ENCODE results near the gene PTGS1. TPM values are rescaled to one million over a fixed set of nuclear protein-coding genes. Genes with fewer than 3 reads are reported as not detected.

Gene PTGS1
- total RNA-seq, 1 donor from 2014 or later, result 2.2 TPM

DNA sequence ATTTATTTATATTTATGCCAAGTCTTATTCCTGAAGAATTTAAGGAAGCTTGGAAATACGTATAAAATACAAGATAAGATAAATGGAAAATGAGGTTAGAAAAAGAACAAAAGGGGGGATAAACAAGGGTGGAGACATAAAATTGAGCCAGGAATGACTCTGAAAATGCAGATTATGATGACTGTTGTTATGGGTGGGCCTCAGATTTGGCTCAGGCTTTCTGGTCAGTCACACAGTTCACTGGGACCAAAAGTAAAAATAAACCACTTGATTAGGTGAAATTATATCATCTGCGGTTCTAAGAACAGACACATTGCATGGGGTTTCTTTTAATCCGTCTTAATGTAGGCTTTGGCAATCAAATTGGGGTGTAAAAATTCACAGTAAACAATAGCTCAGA, 55.9 kb downstream of the PTGS1 start:
- H3K9me3 Mint-ChIP-seq, result peaks cover 3% of the 10 kb centered on the region
- no peaks in the 10 kb centered on the region for H3K27me3 ChIP-seq
- TF ChIP-seq EZH2phosphoT487 (IDR thresholded peaks at IDR 0.05) (no peak), EZH2 (IDR thresholded peaks at IDR 0.05) (no peak)
- TF ChIP-seq, protein P1, sequence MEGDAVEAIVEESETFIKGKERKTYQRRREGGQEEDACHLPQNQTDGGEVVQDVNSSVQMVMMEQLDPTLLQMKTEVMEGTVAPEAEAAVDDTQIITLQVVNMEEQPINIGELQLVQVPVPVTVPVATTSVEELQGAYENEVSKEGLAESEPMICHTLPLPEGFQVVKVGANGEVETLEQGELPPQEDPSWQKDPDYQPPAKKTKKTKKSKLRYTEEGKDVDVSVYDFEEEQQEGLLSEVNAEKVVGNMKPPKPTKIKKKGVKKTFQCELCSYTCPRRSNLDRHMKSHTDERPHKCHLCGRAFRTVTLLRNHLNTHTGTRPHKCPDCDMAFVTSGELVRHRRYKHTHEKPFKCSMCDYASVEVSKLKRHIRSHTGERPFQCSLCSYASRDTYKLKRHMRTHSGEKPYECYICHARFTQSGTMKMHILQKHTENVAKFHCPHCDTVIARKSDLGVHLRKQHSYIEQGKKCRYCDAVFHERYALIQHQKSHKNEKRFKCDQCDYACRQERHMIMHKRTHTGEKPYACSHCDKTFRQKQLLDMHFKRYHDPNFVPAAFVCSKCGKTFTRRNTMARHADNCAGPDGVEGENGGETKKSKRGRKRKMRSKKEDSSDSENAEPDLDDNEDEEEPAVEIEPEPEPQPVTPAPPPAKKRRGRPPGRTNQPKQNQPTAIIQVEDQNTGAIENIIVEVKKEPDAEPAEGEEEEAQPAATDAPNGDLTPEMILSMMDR (IDR thresholded peaks at IDR 0.05), result no peak
- no peaks in the 10 kb centered on the region for H4K20me1 ChIP-seq (ENCODE audit: low read depth)
- DNase-seq (ENCODE audit: low spot score), result no peak
- no peaks in the 10 kb centered on the region for H3F3A ChIP-seq (ENCODE audit: low read depth)
- H3K9ac ChIP-seq, result no peak overlapping the region
- no peak overlapping the region for H3K27ac Mint-ChIP-seq
- no peak overlapping the region for H3K4me2 ChIP-seq
- H3K27ac ChIP-seq, result no peak overlapping the region
- no peaks in the 10 kb centered on the region for H3K36me3 ChIP-seq
- no peaks in the 10 kb centered on the region for H3K4me1 ChIP-seq
- no peak overlapping the region for H2AFZ ChIP-seq (replicated peaks)
- H3K79me2 ChIP-seq (ENCODE audit: low read depth), result no peaks in the 10 kb centered on the region
- no peaks in the 10 kb centered on the region for H3K36me3 Mint-ChIP-seq
- H3K27me3 Mint-ChIP-seq (ENCODE audit: insufficient read depth, low read depth), result peaks cover 10% of the 10 kb centered on the region
- no peak overlapping the region for H3K4me3 Mint-ChIP-seq
- H3K9me3 ChIP-seq (ENCODE audit: low read depth), result no peaks in the 10 kb centered on the region
- no peaks in the 10 kb centered on the region for H3K4me1 Mint-ChIP-seq
- H3K4me3 ChIP-seq, result no peak overlapping the region

DNA sequence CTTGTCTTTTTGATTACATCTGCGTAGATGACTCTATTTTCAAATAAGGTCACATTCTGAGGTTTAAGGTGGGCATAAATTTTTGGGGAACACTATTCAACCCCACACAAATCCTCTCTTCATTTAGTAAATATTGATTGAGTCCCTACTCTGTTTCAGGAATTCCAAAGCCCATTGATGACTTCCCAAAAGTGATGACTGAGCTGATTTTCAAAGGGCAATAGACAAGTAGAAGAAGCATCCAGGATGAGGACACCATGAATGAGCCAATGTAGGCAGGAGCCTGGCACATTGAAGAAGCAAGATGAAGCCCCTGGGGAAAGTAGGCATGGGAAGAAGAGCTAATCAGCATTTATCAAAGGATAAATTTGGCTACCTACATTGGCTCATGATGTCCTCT, 71.7 kb downstream of the PTGS1 start:
- peaks cover 30% of the 10 kb centered on the region for H3K27me3 Mint-ChIP-seq (ENCODE audit: insufficient read depth, low read depth)
- TF ChIP-seq, protein P1 (IDR thresholded peaks at IDR 0.05), result no peak
- TF ChIP-seq EZH2 (IDR thresholded peaks at IDR 0.05), result no peak
- no peak for TF ChIP-seq EZH2phosphoT487 (IDR thresholded peaks at IDR 0.05)
- Histone ChIP-seq H3F3A (ENCODE audit: low read depth) (no peaks in the 10 kb centered on the region), H3K9ac (no peak overlapping the region), H3K27me3 (no peaks in the 10 kb centered on the region), H3K9me3 (ENCODE audit: low read depth) (no peaks in the 10 kb centered on the region), H3K36me3 (no peaks in the 10 kb centered on the region), H3K4me2 (no peak overlapping the region), H3K4me3 (no peak overlapping the region), H2AFZ (replicated peaks) (no peak overlapping the region), H3K27ac (no peak overlapping the region), H4K20me1 (ENCODE audit: low read depth) (no peaks in the 10 kb centered on the region), H3K4me1 (no peaks in the 10 kb centered on the region), H3K79me2 (ENCODE audit: low read depth) (no peaks in the 10 kb centered on the region)
- H3K9me3 Mint-ChIP-seq, result peaks cover 3% of the 10 kb centered on the region
- H3K27ac Mint-ChIP-seq, result no peak overlapping the region
- H3K4me3 Mint-ChIP-seq, result no peak overlapping the region
- no peaks in the 10 kb centered on the region for H3K4me1 Mint-ChIP-seq
- no peak for DNase-seq (ENCODE audit: low spot score)
- no peaks in the 10 kb centered on the region for H3K36me3 Mint-ChIP-seq

DNA sequence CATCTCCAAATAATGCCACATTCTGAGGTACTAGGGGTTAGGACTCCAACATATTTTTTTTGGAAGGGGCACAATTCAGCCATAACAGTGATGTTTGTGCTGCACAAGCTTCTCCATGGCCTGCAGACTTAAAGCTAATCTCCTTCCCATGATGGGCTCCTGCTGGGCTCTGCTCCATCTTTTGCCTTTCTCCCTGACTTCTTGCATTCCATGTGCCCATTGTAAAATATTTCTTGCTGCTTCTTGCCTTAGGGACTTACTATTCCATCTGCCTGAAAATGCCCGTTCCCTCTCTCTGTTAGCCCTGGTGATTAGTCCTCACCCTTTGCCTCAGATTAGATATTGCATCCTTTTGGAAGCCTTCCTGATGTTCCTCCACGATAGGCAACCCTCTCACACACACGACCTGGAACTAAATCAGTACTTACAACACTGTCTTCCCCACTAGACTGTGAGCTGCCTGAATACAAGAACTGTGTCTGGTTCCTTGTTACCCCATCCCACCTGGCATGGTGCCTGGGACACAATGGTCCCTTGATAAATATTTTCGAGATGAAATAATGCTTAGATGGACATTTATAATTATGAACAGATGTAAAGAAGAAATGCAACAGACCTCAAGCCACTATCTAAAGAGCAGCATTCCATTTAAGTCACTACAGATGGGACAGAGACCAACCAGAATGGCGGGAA, 73.4 kb downstream of the PTGS1 start:
- Mint-ChIP-seq H3K27ac (no peak overlapping the region), H3K27me3 (ENCODE audit: insufficient read depth, low read depth) (peaks cover 30% of the 10 kb centered on the region), H3K9me3 (peaks cover 5% of the 10 kb centered on the region), H3K36me3 (no peaks in the 10 kb centered on the region), H3K4me3 (no peak overlapping the region), H3K4me1 (no peaks in the 10 kb centered on the region)
- no peak overlapping the region for H3K4me2 ChIP-seq
- no peaks in the 10 kb centered on the region for H3K27me3 ChIP-seq
- no peak overlapping the region for H2AFZ ChIP-seq (replicated peaks)
- no peak overlapping the region for H3K9ac ChIP-seq
- TF ChIP-seq EZH2phosphoT487 (IDR thresholded peaks at IDR 0.05) (no peak), EZH2 (IDR thresholded peaks at IDR 0.05) (no peak)
- TF ChIP-seq, protein P1 (IDR thresholded peaks at IDR 0.05), result no peak
- no peaks in the 10 kb centered on the region for H3K36me3 ChIP-seq
- H3K9me3 ChIP-seq (ENCODE audit: low read depth), result no peaks in the 10 kb centered on the region
- H3K79me2 ChIP-seq (ENCODE audit: low read depth), result no peaks in the 10 kb centered on the region
- no peak overlapping the region for H3K27ac ChIP-seq
- H4K20me1 ChIP-seq (ENCODE audit: low read depth), result no peaks in the 10 kb centered on the region
- no peaks in the 10 kb centered on the region for H3K4me1 ChIP-seq
- no peak for DNase-seq (ENCODE audit: low spot score)
- no peaks in the 10 kb centered on the region for H3F3A ChIP-seq (ENCODE audit: low read depth)
- H3K4me3 ChIP-seq, result no peak overlapping the region

Small RNA genes lying within 50 kb of the gene (small RNA-seq; reads per million reads assigned to genes)
- not detected for gene AL162424.1

Other genes starting within 250 kb of the PTGS1 start
- gene NDUFA8, start 211.2 kb upstream of the PTGS1 start, total RNA-seq (ENCODE audit: low replicate concordance), result 33.6 and 49.6 TPM in 2 replicates
- gene MORN5, start 211.1 kb upstream of the PTGS1 start, total RNA-seq (ENCODE audit: low replicate concordance), result 1.7 and 3.7 TPM in 2 replicates
- gene LHX6, start 142.1 kb upstream of the PTGS1 start, total RNA-seq (ENCODE audit: low replicate concordance), result 0.93 TPM in 1 of 2 replicates, not detected in the other
- gene RBM18, start 106.2 kb upstream of the PTGS1 start, total RNA-seq (ENCODE audit: low replicate concordance), result 8.4 and 12.9 TPM in 2 replicates
- gene MRRF, start 106.1 kb upstream of the PTGS1 start, total RNA-seq (ENCODE audit: low replicate concordance), result 22.1 and 44.4 TPM in 2 replicates
- gene OR1J1, start 106.9 kb downstream of the PTGS1 start, total RNA-seq (ENCODE audit: low replicate concordance), result not detected in 2 replicates
- not detected in 2 replicates for gene OR1J2, start 139.8 kb downstream of the PTGS1 start, total RNA-seq (ENCODE audit: low replicate concordance)
- not detected in 2 replicates for gene OR1J4, start 148.1 kb downstream of the PTGS1 start, total RNA-seq (ENCODE audit: low replicate concordance)
- gene OR1N1, start 156.3 kb downstream of the PTGS1 start, total RNA-seq (ENCODE audit: low replicate concordance), result not detected in 2 replicates
- not detected in 2 replicates for gene OR1N2, start 182.1 kb downstream of the PTGS1 start, total RNA-seq (ENCODE audit: low replicate concordance)
- not detected in 2 replicates for gene OR1L8, start 212.4 kb downstream of the PTGS1 start, total RNA-seq (ENCODE audit: low replicate concordance)
- gene OR1Q1, start 243.7 kb downstream of the PTGS1 start, total RNA-seq (ENCODE audit: low replicate concordance), result not detected in 2 replicates

Measured in neural progenitor cell (in vitro differentiated cells).